ENCODE measurements around the gene CITED2. TPM values are rescaled to one million over a fixed set of nuclear protein-coding genes. Genes with fewer than 3 reads are reported as not detected.
"Not testable (repeated sequence)": the region's sequence is repeated elsewhere in the genome, so short reads cannot be mapped to it uniquely, and the experiment has no call there.

The CITED2 gene, protein sequence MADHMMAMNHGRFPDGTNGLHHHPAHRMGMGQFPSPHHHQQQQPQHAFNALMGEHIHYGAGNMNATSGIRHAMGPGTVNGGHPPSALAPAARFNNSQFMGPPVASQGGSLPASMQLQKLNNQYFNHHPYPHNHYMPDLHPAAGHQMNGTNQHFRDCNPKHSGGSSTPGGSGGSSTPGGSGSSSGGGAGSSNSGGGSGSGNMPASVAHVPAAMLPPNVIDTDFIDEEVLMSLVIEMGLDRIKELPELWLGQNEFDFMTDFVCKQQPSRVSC
- total RNA-seq, result 100 to 1,000 TPM in 1 of 2 donors, 10 to 100 TPM in 1; 75.0 to 109 TPM
- long read RNA-seq, partial matches to known transcripts, result 0 of 4 reads
- long read RNA-seq, other reads (novel, unspliced or antisense), result 3 of 4 reads

- intact Hi-C loops (cut with DNase I, micrococcal nuclease), result loop anchor here in 1 of 2 donors (10.0 kb wide), 2 partner anchors 220 to 480 kb away; no protein-coding TSS in a partner anchor
Observed at GRCh38 chr6:139374357-139375225, at the start of gene CITED2. TSS of gene CITED2 (minus strand) at chr6:139374648. CDS start at chr6:139373944, 704 bp downstream.

DNA sequence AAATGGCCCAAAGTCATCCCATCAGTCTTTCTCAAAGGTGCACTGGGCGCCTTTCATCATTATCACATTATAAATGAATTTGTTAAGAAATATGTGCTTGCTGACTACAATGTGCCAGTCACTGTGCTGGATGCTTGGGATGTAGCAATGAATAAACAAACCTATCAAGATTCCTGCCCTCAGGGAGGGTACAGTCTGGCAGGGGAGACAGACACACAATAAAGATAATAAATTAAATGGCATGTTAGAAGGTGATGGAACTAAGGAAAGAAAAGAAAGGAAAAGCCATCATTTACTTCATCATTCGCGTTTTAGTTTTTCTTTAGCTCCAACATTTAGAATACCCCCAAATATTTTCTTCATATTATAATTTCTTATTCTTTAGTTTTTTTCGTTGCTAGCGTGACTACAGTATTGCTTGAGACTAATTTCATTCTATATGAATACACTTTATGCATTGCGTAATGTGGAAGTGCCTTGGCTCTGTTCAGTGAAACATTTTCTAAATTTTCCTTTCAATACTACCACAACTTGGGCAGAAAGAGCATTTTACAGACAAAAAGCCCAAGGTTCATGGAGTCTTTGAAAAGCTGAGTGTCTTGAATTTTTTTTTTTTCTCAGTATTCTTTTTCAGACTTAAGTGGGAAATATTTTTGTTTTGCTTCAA is 48.7 kb upstream of the CITED2 start:
- intact Hi-C loops (cut with DNase I, micrococcal nuclease), result no loop called here
- ATAC-seq (no peak), DNase-seq (no peak)

More at GRCh38 chr6:139374357-139375225, at the start of gene CITED2:
- ATAC-seq (peak; percentile 67), DNase-seq (peak; percentile 91 to 95)

DNA sequence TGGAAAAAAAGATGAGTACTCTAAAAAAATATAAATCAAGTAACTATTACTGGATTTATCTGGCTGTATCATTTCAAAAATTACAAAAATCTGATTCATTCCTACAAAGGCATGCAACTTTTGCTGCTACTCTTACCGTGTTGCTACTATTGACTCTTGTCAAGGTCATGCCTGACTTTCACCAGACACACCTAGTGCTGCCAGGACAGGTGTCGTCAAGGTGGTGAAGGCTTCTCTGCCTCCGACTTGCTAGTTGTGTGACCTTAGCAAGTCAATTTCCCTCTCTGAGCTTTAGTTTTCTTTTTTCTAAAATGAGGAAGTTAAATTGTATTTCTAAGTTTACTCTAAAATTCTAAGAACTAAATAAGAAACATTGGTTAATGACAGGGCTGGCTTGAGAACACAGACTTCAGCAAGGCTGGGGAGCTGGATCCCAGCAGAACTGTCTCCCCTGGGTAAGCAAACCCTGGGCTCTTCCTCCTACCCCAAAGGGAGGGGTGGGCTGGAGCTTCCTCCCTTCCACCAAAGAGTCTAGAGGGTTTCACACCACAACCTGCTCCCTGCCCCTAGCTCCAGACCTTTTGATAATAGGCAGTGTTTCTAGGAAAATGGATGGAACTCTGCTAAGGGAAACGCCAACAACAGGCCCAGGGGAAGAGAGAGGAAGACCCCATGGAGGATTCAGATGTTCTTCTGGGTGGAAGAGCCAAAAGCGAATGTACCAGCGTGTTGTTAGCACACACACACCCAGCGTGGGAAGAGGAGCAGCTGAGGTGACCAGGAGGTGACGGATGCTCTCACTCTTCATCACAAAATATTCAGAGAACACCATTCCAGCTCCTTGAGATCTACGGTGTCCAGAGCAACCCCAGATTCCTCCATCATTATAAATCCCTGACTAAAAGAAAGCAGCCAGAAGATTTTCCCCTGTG is 47.9 kb upstream of the CITED2 start:
- DNase-seq (no peak), ATAC-seq (peak; percentile 83)
- intact Hi-C loops (cut with DNase I, micrococcal nuclease), result no loop called here

GRCh38 chr6:139418481-139419132 is 44.2 kb upstream of the CITED2 start:
- no peak for ATAC-seq
- intact Hi-C loops (cut with DNase I, micrococcal nuclease), result no loop called here

GRCh38 chr6:139416146-139416545 is 41.7 kb upstream of the CITED2 start:
- intact Hi-C loops (cut with DNase I, micrococcal nuclease), result no loop called here
- no peak for ATAC-seq
- no peak for DNase-seq

More at GRCh38 chr6:139418481-139419132, 44.2 kb upstream of the CITED2 start:
- no peak for DNase-seq

DNA sequence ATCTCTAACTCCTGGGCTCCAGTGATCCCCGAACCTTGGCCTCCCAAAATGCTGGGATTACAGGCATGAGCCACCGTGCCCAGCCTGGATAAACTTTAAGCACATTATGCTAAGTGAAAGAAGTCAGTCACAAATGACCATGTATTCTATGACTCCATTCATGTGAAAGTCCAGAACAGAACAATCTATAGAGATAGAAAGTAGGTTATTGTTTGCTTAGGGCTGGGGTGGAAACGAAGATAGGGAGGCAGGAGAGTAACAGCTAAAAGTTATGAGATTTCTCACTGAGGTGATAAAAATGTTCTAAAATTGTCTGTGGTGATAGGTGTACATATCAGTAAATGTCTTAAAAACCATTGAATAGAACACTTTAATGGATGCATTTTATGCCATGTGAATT is 40.9 kb upstream of the CITED2 start:
- no peak for DNase-seq
- peak; percentile 64 for ATAC-seq
- intact Hi-C loops (cut with DNase I, micrococcal nuclease), result no loop called here

DNA sequence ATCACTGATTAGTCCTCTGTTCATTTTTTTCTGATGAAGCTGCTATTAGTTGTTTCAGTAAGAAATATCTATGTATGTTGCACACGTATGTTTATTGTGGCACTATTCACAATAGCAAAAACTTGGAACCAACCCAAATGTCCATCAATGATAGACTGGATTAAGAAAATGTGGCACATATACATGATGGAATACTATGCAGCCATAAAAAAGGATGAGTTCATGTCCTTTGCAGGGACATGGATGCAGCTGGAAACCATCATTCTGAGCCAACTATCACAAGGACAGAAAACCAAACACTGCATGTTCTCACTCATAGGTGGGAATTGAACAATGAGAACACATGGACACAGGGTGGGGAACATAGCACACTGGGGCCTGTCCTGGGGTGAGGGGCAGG is 37.7 kb upstream of the CITED2 start:
- DNase-seq; intact Hi-C loops (cut with DNase I, micrococcal nuclease); ATAC-seq: not testable (repeated sequence)

DNA sequence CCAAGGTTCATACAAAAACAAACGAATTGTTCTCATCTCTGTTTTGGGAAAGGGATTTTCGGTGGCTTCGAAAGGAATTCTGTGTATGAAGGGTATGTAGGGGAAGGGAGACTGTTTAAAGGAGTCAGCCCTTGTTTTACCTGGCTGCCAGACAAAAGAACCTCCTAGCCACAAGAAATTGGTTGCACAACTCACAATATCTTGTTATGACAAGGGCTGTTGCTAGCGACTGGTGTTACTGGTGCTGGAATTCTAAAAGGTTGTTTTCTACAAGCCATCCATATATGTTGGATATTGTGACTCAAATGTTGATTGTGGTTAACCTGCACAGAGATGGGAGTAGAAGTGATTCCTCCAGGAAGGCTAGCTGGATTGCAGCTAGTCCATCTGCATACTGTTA is 34.6 kb upstream of the CITED2 start:
- ATAC-seq, result no peak
- intact Hi-C loops (cut with DNase I, micrococcal nuclease), result no loop called here

GRCh38 chr6:139407718-139408222 is 33.3 kb upstream of the CITED2 start:
- no peak for ATAC-seq
- intact Hi-C loops (cut with DNase I, micrococcal nuclease), result no loop called here
- DNase-seq, result no peak

More for the DNA sequence above, 34.6 kb upstream of the CITED2 start:
- DNase-seq, result no peak

DNA sequence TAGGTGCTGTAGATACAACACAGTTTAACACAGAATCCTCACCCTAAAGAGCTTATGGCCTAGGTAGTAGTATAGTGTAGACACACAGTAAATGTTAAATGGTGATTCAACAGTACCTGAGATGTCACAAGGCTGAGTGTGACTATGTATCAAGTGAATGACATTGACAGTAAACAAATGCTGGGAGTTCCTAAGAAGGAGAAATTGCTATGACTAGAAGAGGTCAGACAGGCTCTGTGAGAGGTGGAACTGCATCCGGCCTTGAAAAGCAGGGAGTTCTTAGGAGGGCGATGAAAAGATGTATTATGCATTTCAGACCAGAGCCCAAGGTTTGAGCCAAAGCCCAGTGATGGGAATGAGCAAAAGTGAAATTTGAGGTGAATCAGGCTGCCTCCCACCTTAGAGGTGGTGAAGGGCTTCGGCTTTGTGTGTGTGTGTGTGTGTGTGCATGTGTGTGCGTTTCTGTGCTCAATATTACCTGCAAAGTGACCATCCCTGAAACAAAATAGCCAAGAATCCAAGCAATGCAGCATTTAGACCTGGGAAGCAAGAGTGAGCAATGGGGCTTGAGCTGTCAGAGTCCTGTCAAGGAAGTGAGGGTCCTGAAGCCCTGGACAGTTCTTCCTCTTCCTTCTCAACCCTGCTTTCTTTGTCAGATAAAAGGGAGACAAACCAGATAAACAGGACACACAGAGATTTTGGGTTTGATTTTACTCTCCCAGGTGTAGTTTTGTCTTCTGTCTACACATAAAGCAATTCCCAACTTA is 32.3 kb upstream of the CITED2 start:
- ATAC-seq (no peak), DNase-seq (no peak)
- intact Hi-C loops (cut with DNase I, micrococcal nuclease), result no loop called here

- intact Hi-C loops (cut with DNase I, micrococcal nuclease), result no loop called here
- ATAC-seq (no peak), DNase-seq (no peak)
Observed at GRCh38 chr6:139402876-139403386, 28.5 kb upstream of the CITED2 start.

DNA sequence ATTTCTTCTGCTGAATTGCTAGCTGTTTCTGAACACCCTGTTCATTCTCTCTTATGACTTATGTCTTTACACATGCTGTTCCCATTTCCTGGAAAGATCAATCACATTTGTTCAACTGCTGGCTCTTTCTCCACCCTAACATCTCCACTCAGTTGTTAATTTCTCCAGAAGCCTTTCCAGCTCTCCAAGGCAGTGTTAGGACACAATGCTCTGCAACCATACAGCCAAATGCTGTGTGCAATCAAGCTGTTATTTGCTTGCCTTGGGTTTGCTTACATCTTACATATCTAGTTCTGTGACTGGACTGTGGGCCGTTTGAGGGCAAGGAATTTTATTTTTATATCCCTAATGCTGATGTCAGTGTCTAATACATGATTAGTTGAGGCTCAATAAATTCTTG is 24.2 kb upstream of the CITED2 start:
- no peak for DNase-seq
- ATAC-seq, result no peak
- intact Hi-C loops (cut with DNase I, micrococcal nuclease), result no loop called here

GRCh38 chr6:139395891-139396301 is 21.4 kb upstream of the CITED2 start:
- no peak for ATAC-seq

GRCh38 chr6:139395371-139395770 is 20.9 kb upstream of the CITED2 start:
- ATAC-seq (no peak), DNase-seq (no peak)
- intact Hi-C loops (cut with DNase I, micrococcal nuclease), result no loop called here

More at GRCh38 chr6:139395891-139396301, 21.4 kb upstream of the CITED2 start:
- DNase-seq, result no peak
- intact Hi-C loops (cut with DNase I, micrococcal nuclease), result no loop called here

DNA sequence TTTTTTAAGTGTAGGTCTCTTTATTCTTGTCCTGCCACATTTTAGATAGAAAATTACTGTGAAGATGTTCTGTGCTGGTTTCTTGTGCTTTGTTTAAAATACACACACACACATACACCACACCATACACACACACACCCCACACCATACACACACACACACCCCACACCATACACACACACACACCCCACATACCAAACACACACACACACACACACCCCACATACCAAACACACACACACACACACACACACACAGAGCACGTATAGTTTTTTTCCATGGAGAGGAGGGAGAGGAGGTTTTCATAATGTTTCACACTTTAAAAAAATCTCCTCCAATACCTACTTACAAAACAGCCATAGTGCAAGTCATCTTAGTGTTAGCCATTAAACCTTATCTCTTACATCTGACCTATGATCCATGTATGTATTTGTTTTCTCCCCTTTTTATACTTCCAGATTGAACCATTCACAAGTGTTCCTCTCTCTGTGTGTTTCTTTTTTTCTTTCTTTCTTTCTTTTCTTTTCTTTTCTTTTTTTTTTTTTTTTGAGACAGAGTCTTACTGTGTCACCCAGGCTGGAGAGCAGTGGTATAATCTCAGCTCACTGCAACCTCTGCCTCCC is 19.7 kb upstream of the CITED2 start:
- DNase-seq (no peak), ATAC-seq (peak; percentile 93)
- intact Hi-C loops (cut with DNase I, micrococcal nuclease), result no loop called here

DNA sequence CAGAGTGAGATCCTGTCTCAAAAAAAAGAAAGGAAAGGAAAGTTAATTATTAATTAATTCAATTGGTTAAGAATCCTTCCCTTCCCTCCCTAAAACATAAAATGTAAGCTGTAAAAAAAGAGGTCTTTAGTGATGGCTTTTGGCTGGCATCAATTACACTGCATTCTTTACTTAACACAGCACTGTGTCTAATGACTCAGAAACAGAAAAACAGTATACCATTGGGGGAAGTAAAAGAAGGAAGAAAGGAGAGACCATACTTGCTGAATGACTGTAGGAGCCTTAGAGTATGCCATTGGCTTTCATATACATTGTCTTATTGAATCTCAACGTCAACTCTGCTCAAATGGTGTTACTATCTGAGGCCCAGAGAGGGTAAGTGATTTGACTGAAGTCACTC is 18.3 kb upstream of the CITED2 start:
- intact Hi-C loops (cut with DNase I, micrococcal nuclease), result no loop called here
- peak; percentile 51 for ATAC-seq
- no peak for DNase-seq

Data from left colon (tissue), 2 donors.